IMR-90 (cell line): ENCODE data around the gene ADAMTS20. TPM values are rescaled to one million over a fixed set of nuclear protein-coding genes. Genes with fewer than 3 reads are reported as not detected.

Experiments
- ATAC-seq: fragments of 200-7000 bp; cut with Tn5 transposase; 2 replicates; pipeline ENCODE4 v1.9.1; 2020; ENCODE audit warnings: low read depth, mild to moderate bottlenecking, moderate library complexity
- BruUV-seq: library from RNA; stranded (reverse); fragments of 400-500 nt; replicated peaks from 2 replicates; lab custom pipeline; 2021; lab: Mats Ljungman, UMichigan
- CTCF ChIA-PET: fragments of 300-600 bp; formaldehyde crosslinking; extraction: SDS; loops from one replicate; lab custom pipeline; 2021; ENCODE audit warnings: antibody characterized with exemption; lab: Yijun Ruan, JAX
- POLR2A ChIA-PET: fragments of 300-600 bp; sonication (Branson Sonifier 250); formaldehyde crosslinking; loops from one replicate; lab custom pipeline; 2022; ENCODE audit warnings: antibody characterized with exemption; ENCODE audit not compliant: unreplicated experiment; lab: Charles Lee
- DNase-seq: peaks from one replicate; pipeline ENCODE4 v3.0.0; 2013
- H2AFZ ChIP-seq: replicated peaks from 2 replicates; pipeline ENCODE3; 2013; ENCODE audit warnings: low read length, mild to moderate bottlenecking; ENCODE audit not compliant: poor library complexity
- H2AK5ac ChIP-seq: 2 replicates; pipeline ENCODE4 v1.6.1; 2013; ENCODE audit warnings: low read depth, low read length, inconsistent platforms
- H2AK9ac ChIP-seq: replicated peaks from 2 replicates; pipeline ENCODE3; 2013; ENCODE audit warnings: mild to moderate bottlenecking, low read depth, low read length, moderate library complexity; ENCODE audit not compliant: poor library complexity
- H2BK120ac ChIP-seq: 2 replicates; pipeline ENCODE4 v1.6.1; 2013; ENCODE audit warnings: low read depth, low read length, inconsistent platforms
- H2BK15ac ChIP-seq: 3 replicates; pipeline ENCODE4 v1.6.1; 2013; ENCODE audit warnings: low read depth, low read length, inconsistent platforms
- H2BK20ac ChIP-seq: 2 replicates; pipeline ENCODE4 v1.6.1; 2013; ENCODE audit warnings: low read depth, mild to moderate bottlenecking, inconsistent platforms, low read length, moderate library complexity
- H2BK5ac ChIP-seq: 2 replicates; pipeline ENCODE4 v1.6.1; 2013; ENCODE audit warnings: mild to moderate bottlenecking, low read depth, low read length, inconsistent platforms; ENCODE audit not compliant: poor library complexity, severe bottlenecking
- H3K14ac ChIP-seq: replicated peaks from 2 replicates; pipeline ENCODE4 v1.6.1; 2013; ENCODE audit warnings: low read depth, low read length, inconsistent platforms
- H3K18ac ChIP-seq: 2 replicates; pipeline ENCODE4 v1.6.1; 2013; ENCODE audit warnings: low read depth, low read length, control low read depth
- H3K23ac ChIP-seq: 2 replicates; pipeline ENCODE4 v1.6.1; 2013; ENCODE audit warnings: low read depth, low read length, inconsistent platforms
- H3K27ac ChIP-seq: 2 replicates; pipeline ENCODE4 v1.5.1; 2013; ENCODE audit warnings: mild to moderate bottlenecking, control low read depth, low read length; ENCODE audit not compliant: insufficient read depth
- H3K27me3 ChIP-seq: 2 replicates; pipeline ENCODE4 v1.6.1; 2013; ENCODE audit warnings: low read length; ENCODE audit not compliant: control insufficient read depth, insufficient read depth
- H3K36me3 ChIP-seq: 2 replicates; pipeline ENCODE4 v1.6.1; 2013; ENCODE audit warnings: low read length, mixed read lengths; ENCODE audit not compliant: control insufficient read depth, insufficient read depth
- H3K4ac ChIP-seq: 2 replicates; pipeline ENCODE4 v1.6.1; 2013; ENCODE audit warnings: low read depth, low read length, inconsistent platforms
- H3K4me1 ChIP-seq: 2 replicates; pipeline ENCODE4 v1.6.1; 2013; ENCODE audit warnings: low read length, mixed read lengths; ENCODE audit not compliant: control insufficient read depth, insufficient read depth
- H3K4me2 ChIP-seq: 2 replicates; pipeline ENCODE4 v1.6.1; 2013; ENCODE audit warnings: low read depth, mild to moderate bottlenecking, control low read depth, low read length, moderate library complexity
- H3K4me3 ChIP-seq: 2 replicates; pipeline ENCODE4 v1.5.1; 2013; ENCODE audit warnings: low read depth, mild to moderate bottlenecking, control low read depth, low read length, moderate library complexity; ENCODE audit not compliant: insufficient read depth
- H3K56ac ChIP-seq: 2 replicates; pipeline ENCODE4 v1.6.1; 2013; ENCODE audit warnings: low read length, inconsistent platforms; ENCODE audit not compliant: insufficient read depth; ENCODE audit errors: extremely low read depth
- H3K79me1 ChIP-seq, 2 experiments: 2 replicates each; pipeline ENCODE4 v1.6.1; 2013; ENCODE audit warnings: low read length in 2 of 2, inconsistent platforms in 1 of 2, low read depth in 1 of 2
- H3K9ac ChIP-seq: 2 replicates; pipeline ENCODE4 v1.6.1; 2013; ENCODE audit warnings: low read depth, low read length, control low read depth
- H3K9me1 ChIP-seq: 2 replicates; pipeline ENCODE4 v1.6.1; 2013; ENCODE audit warnings: low read length, inconsistent platforms; ENCODE audit not compliant: insufficient read depth
- H3K9me3 ChIP-seq: 2 replicates; pipeline ENCODE4 v1.6.1; 2013; ENCODE audit warnings: low read length; ENCODE audit not compliant: control insufficient read depth, insufficient read depth
- H4K20me1 ChIP-seq: 2 replicates; pipeline ENCODE4 v1.6.1; 2013; ENCODE audit warnings: low read length, inconsistent platforms; ENCODE audit not compliant: insufficient read depth
- H4K5ac ChIP-seq: 2 replicates; pipeline ENCODE4 v1.6.1; 2013; ENCODE audit warnings: mild to moderate bottlenecking, low read depth, low read length, control low read depth
- H4K8ac ChIP-seq, 2 experiments: 2 replicates each; pipeline ENCODE4 v1.6.1; 2013; ENCODE audit warnings: low read depth in 2 of 2, low read length in 2 of 2, control low read depth in 1 of 2, inconsistent platforms in 1 of 2
- H4K91ac ChIP-seq: 2 replicates; pipeline ENCODE4 v1.6.1; 2013; ENCODE audit warnings: low read depth, low read length, inconsistent platforms; ENCODE audit not compliant: insufficient read depth
- CEBPB ChIP-seq: IDR thresholded peaks from 2 replicates; pipeline ENCODE4 v1.6.1; 2012; ENCODE audit warnings: low read depth, low read length, improper control_type of control experiment
- USF2 ChIP-seq: fragments of 150-350 bp; IDR thresholded peaks from 2 replicates; pipeline ENCODE4 v1.6.1; 2017; ENCODE audit warnings: mild to moderate bottlenecking, antibody characterized with exemption, low read length, low read depth
- WGBS, 2 experiments: methylation state at CpG; one replicate each; pipeline versions ENCODE4 v1.1.5 to v1.1.7; 2013; ENCODE audit warnings: missing lambda C conversion rate in 2 of 2; ENCODE audit not compliant: insufficient read length in 1 of 2; ENCODE audit errors: extremely low coverage in 2 of 2; 5-methylcytosine and 5-hydroxymethylcytosine counted together
- dilution Hi-C: fragments of 300-500 bp; cut with HindIII; formaldehyde crosslinking; loops from one replicate; pipeline ENCODE4 v1.14.3; 2018; ENCODE audit warnings: low sequenced_read_pairs; ENCODE audit not compliant: unreplicated experiment
- in situ Hi-C: fragments of 300-500 bp; cut with MboI; formaldehyde crosslinking; loops from 3 replicates; pipeline ENCODE4 v1.14.3; 2019; ENCODE audit warnings: low sequenced_read_pairs, inconsistent platforms, mixed read lengths
- intact Hi-C: fragments of 100-400 bp; cut with micrococcal nuclease; formaldehyde crosslinking; loops from 2 replicates; pipeline ENCODE4 v1.10.0; 2022
- polyA plus RNA-seq, 3 experiments: library from polyadenylated mRNA; depleted of rRNA; stranded (reverse); fragments of >200 nt; gene quantifications; 2 replicates each; pipeline ENCODE4 v1.2.3, GENCODE V29; 2012; ENCODE audit warnings: low replicate concordance in 1 of 3
- total RNA-seq: library from RNA; depleted of rRNA; stranded (reverse); fragments of >200 nt; gene quantifications from 2 replicates; pipeline ENCODE4 v1.2.3, GENCODE V29; 2012

The ADAMTS20 gene
- total and polyA plus RNA-seq, 2 of the 4 experiments (the other 2 are of a cell fraction), result not detected

GRCh38 chr12:43586646-43587245 lies 34.7 kb upstream of the ADAMTS20 start:
- intact Hi-C loops (no loop called here), dilution Hi-C loops (no loop called here), in situ Hi-C loops (no loop called here)
- Histone ChIP-seq H3K9ac (no peak overlapping the region), H2AK9ac (no peak overlapping the region), H4K20me1 (no peaks in the 10 kb centered on the region), H3K4me2 (no peak overlapping the region), H3K36me3 (no peaks in the 10 kb centered on the region), H3K27ac (no peak overlapping the region), H3K79me1 (no peaks in the 10 kb centered on the region), H4K8ac (no peak overlapping the region), H4K91ac (no peak overlapping the region), H3K9me3 (no peaks in the 10 kb centered on the region), H4K5ac (no peak overlapping the region), H3K4me3 (no peak overlapping the region), H3K18ac (no peak overlapping the region), H3K4me1 (no peaks in the 10 kb centered on the region), H2BK20ac (no peak overlapping the region), H2AFZ (no peak overlapping the region), H2BK5ac (no peak overlapping the region), H3K56ac (no peak overlapping the region), H3K27me3 (no peaks in the 10 kb centered on the region; the same call in 1 of the 2 replicates), H2BK15ac (no peak overlapping the region), H2AK5ac (no peak overlapping the region), H3K9me1 (no peaks in the 10 kb centered on the region), H2BK120ac (no peak overlapping the region), H3K23ac (no peak overlapping the region), H3K14ac (no peak overlapping the region), H3K4ac (no peak overlapping the region)
- no CpG with 5 or more reads among the region's 7 CpGs for WGBS, 2 experiments
- ChIA-PET POLR2A (no interaction called here), CTCF (no interaction called here)
- no TSS peak for BruUV-seq
- ATAC-seq (no peak), DNase-seq (no peak)
- TF ChIP-seq CEBPB (no peak), USF2 (no peak)
